Right lobe of liver (tissue), 4 donors: Measurements from ENCODE around the gene PTPN3.

Experiments
- CTCF ChIP-seq, 4 donors: fragments of 200-600 bp in 3 of 4; fragments of 450-650 bp in 1 of 4; IDR thresholded peaks; one replicate each; pipeline versions ENCODE4 v1.5.1 to v1.8.0; 2016 to 2022; ENCODE audit warnings: antibody characterized with exemption in 4 of 4, mild to moderate bottlenecking in 2 of 4
- POLR2A ChIP-seq: fragments of 450-650 bp; IDR thresholded peaks from one replicate; pipeline ENCODE4 v1.6.1; 2017; ENCODE audit warnings: antibody characterized with exemption, mild to moderate bottlenecking
- donor health status: DM: no; HTN: no; CAD: no.
- donor health status: DM: no; HTN: no; CAD: no.
- donor health status: DM: no; HTN: yes; CAD: no.

GRCh38 chr9:109498195-109499092 lies at the start of gene PTPN3:
- TF ChIP-seq POLR2A (peak; percentile 41), CTCF (IDR thresholded peaks at IDR 0.05) (no peak)
